ENCODE data around the gene GRN. TPM values are rescaled to one million over a fixed set of nuclear protein-coding genes. Genes with fewer than 3 reads are reported as not detected.
A peak's percentile ranks its signal among the peaks of the same experiment; 100 is the strongest.

GRN gene
- total and polyA plus RNA-seq, 7 donors, result 30.8 to 61.0 (median 44.4) TPM

- ATAC-seq, result no peak
- DNase-seq, result no peak
- Histone ChIP-seq H3K9me3 (no peaks in the 10 kb centered on the region), H3K4me3 (no peak overlapping the region), H3K36me3 (ENCODE audit: insufficient read depth in 1 of 2, low read depth in 1 of 2) (no peaks in the 10 kb centered on the region), H3K27me3 (ENCODE audit: insufficient read depth in 3 of 3, low read length in 2 of 3) (peaks cover 0 to 36% (median 15%) of the 10 kb centered on the region in 3 donors), H3K4me1 (peaks cover 7% of the 10 kb centered on the region), H3K27ac (no peak overlapping the region)
- intact Hi-C loops (cut with DNase I), result no loop called here
- no peak for TF ChIP-seq CTCF (IDR thresholded peaks at IDR 0.05)
- 54 to 60% (median 58%) methylated on average over 16 of the region's 16 CpGs for WGBS, 3 donors
These were observed 38.8 kb downstream of the GRN start for GRCh38 chr17:44383861-44384260.

- 10 to 18% (median 11%) methylated on average over 27 to 29 of the region's 29 CpGs for WGBS, 3 donors
- Histone ChIP-seq H3K4me3 (peak overlapping the region; percentile 70), H3K9me3 (no peaks in the 10 kb centered on the region), H3K36me3 (ENCODE audit: insufficient read depth in 1 of 2, low read depth in 1 of 2) (no peaks in the 10 kb centered on the region), H3K27me3 (ENCODE audit: insufficient read depth in 3 of 3, low read length in 2 of 3) (peaks cover 0 to 36% (median 15%) of the 10 kb centered on the region in 3 donors), H3K27ac (no peak overlapping the region), H3K4me1 (peaks cover 7% of the 10 kb centered on the region)
- ATAC-seq (peak in 2 of 4 donors; percentile 6 to 23), DNase-seq (no peak)
- intact Hi-C loops (cut with DNase I), result no loop called here
- TF ChIP-seq CTCF (IDR thresholded peaks at IDR 0.05), result no peak
These were observed 39.2 kb downstream of the GRN start for GRCh38 chr17:44384281-44384822.

GRCh38 chr17:44384823-44385286 lies 39.8 kb downstream of the GRN start:
- no peak for TF ChIP-seq CTCF (IDR thresholded peaks at IDR 0.05)
- WGBS, 3 donors, result 1 to 2% (median 2%) methylated on average over 21 to 26 of the region's 26 CpGs
- Histone ChIP-seq H3K27me3 (ENCODE audit: insufficient read depth in 3 of 3, low read length in 2 of 3) (peaks cover 0 to 33% (median 15%) of the 10 kb centered on the region in 3 donors), H3K4me3 (peak overlapping the region; percentile 70), H3K36me3 (ENCODE audit: insufficient read depth in 1 of 2, low read depth in 1 of 2) (no peaks in the 10 kb centered on the region), H3K9me3 (no peaks in the 10 kb centered on the region), H3K4me1 (peaks cover 7% of the 10 kb centered on the region), H3K27ac (no peak overlapping the region)
- intact Hi-C loops (cut with DNase I), result no loop called here
- ATAC-seq (peak; percentile 13 to 44 (median 30)), DNase-seq (no peak)

GRCh38 chr17:44385287-44386181 lies 40.4 kb downstream of the GRN start:
- H3K9me3 ChIP-seq, result no peaks in the 10 kb centered on the region
- 2 to 4% (median 3%) methylated on average over 60 to 68 of the region's 68 CpGs for WGBS, 3 donors
- peak; percentile 74 to 82 for DNase-seq
- TF ChIP-seq CTCF (IDR thresholded peaks at IDR 0.05), result peak; percentile 7
- ATAC-seq, result peak; percentile 68 to 89 (median 80)
- intact Hi-C loops (cut with DNase I), result no loop called here
- peaks cover 0 to 31% (median 15%) of the 10 kb centered on the region in 3 donors for H3K27me3 ChIP-seq (ENCODE audit: insufficient read depth in 3 of 3, low read length in 2 of 3)
- H3K36me3 ChIP-seq (ENCODE audit: insufficient read depth in 1 of 2, low read depth in 1 of 2), result no peaks in the 10 kb centered on the region
- H3K27ac ChIP-seq, result no peak overlapping the region
- H3K4me1 ChIP-seq, result peaks cover 7% of the 10 kb centered on the region
- peak overlapping the region; percentile 70 for H3K4me3 ChIP-seq

Data from psoas muscle (tissue), 8 donors.